Kidney (tissue), 14 donors: ENCODE measurements around the gene AK3. TPM values are rescaled to one million over a fixed set of nuclear protein-coding genes. Genes with fewer than 3 reads are reported as not detected.

Source experiments
- DNase-seq, 5 donors: peaks; one replicate each; pipeline ENCODE4 v3.0.0-alpha.2; 2013 to 2020
- FAIRE-seq: peaks from 2 replicates; lab custom pipeline; 2012; peaks lifted over from hg19 to GRCh38; lab: Jason Lieb, UNC
- H3K27ac ChIP-seq, 2 donors: one replicate each; pipeline ENCODE4 v1.7.0; 2013; ENCODE audit warnings: low read depth in 2 of 2, low read length in 2 of 2, inconsistent platforms in 1 of 2
- H3K27me3 ChIP-seq: one replicate; pipeline ENCODE4 v1.7.1; 2013; ENCODE audit warnings: low read length, inconsistent platforms; ENCODE audit not compliant: control insufficient read depth, insufficient read depth
- H3K36me3 ChIP-seq, 3 donors: one replicate each; pipeline versions ENCODE4 v1.7.0 to v1.7.1; 2013; ENCODE audit warnings: low read length in 3 of 3, control low read depth in 1 of 3, inconsistent platforms in 1 of 3; ENCODE audit not compliant: insufficient read depth in 3 of 3, control insufficient read depth in 2 of 3
- H3K4me1 ChIP-seq, 3 donors: one replicate each; pipeline versions ENCODE4 v1.7.0 to v1.7.1; 2013; ENCODE audit warnings: low read length in 3 of 3, inconsistent platforms in 1 of 3, low read depth in 1 of 3; ENCODE audit not compliant: control insufficient read depth in 2 of 3, insufficient read depth in 2 of 3
- H3K4me3 ChIP-seq, 3 donors: one replicate each; pipeline versions ENCODE4 v1.7.0 to v1.8.1; 2013; ENCODE audit warnings: low read length in 3 of 3, control low read depth in 1 of 3, inconsistent platforms in 1 of 3
- H3K9ac ChIP-seq, 3 donors: one replicate each; pipeline versions ENCODE4 v1.7.0 to v1.7.1; 2013; ENCODE audit warnings: low read length in 3 of 3, control low read depth in 1 of 3, inconsistent platforms in 1 of 3
- H3K9me3 ChIP-seq, 3 donors: one replicate each; pipeline versions ENCODE4 v1.7.0 to v1.7.1; 2013; ENCODE audit warnings: low read length in 3 of 3, control low read depth in 1 of 3, inconsistent platforms in 1 of 3; ENCODE audit not compliant: control insufficient read depth in 2 of 3, insufficient read depth in 1 of 3
- intact Hi-C: fragments of 100-400 bp; cut with DNase I; formaldehyde crosslinking; loops from one replicate; pipeline ENCODE4 v1.11.1; 2022
- polyA plus RNA-seq: library from polyadenylated mRNA; stranded (reverse); fragments of 350-450 nt; fragmentation: Illumina TruSeq; extraction: RNeasy Lipid Tissue Mini Kit (QIAGEN cat#74804); gene quantifications from one replicate; pipeline ENCODE4 v1.2.3, GENCODE V29; 2014; ENCODE audit warnings: low read depth, low replicate concordance; ENCODE audit not compliant: insufficient read depth
- total RNA-seq: library from RNA; stranded (reverse); fragmentation: NEBNext Ultra II Directional; extraction: Animal tissue kit (Norgen Biotek cat#: 25700); gene quantifications from one replicate; pipeline ENCODE4 v1.2.1, GENCODE V29; 2021
- TF ChIP-seq, protein P1 (sequence below): IDR thresholded peaks from 3 replicates; pipeline ENCODE4 v1.5.1; 2012; ENCODE audit warnings: mild to moderate bottlenecking, moderate library complexity, borderline replicate concordance; ENCODE audit not compliant: insufficient read depth; ENCODE audit errors: extremely low read depth
- donor health status: control.
- donor health status: control.
- donor health status: control.
- donor health status: control.
- donor health status: control.
- donor health status: DM: yes; HTN: yes; CAD: no.
- donor health status: Normal renal cell carcinoma (clear cell type).

The AK3 gene
- total and polyA plus RNA-seq, 2 donors from 2014 or later = 70.9 to 93.5 TPM

DNA sequence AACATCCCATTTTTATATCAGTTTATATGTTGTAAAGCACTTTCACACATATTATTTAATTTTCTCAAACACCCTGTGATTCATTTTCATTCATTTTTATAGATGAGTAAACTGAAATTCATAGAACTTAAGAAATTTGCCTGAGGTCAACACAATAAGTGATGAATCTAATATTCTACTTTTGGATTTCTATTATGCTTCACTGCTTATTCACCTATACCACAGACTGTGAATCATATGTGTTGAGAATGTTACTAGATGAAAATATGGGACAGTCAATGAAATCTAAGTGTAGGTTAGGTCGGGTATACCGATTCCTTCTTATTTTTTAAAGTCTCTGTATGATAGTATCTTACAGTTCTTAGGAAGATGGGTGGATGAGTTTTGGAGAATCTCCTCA is 36.9 kb downstream of the AK3 start:
- no peak overlapping the region for H3K27ac ChIP-seq
- no peak overlapping the region for H3K4me3 ChIP-seq
- intact Hi-C loops = no loop called here
- H3K9ac ChIP-seq = no peak overlapping the region
- no peaks in the 10 kb centered on the region for H3K9me3 ChIP-seq
- no peaks in the 10 kb centered on the region for H3K27me3 ChIP-seq
- TF ChIP-seq, protein P1, sequence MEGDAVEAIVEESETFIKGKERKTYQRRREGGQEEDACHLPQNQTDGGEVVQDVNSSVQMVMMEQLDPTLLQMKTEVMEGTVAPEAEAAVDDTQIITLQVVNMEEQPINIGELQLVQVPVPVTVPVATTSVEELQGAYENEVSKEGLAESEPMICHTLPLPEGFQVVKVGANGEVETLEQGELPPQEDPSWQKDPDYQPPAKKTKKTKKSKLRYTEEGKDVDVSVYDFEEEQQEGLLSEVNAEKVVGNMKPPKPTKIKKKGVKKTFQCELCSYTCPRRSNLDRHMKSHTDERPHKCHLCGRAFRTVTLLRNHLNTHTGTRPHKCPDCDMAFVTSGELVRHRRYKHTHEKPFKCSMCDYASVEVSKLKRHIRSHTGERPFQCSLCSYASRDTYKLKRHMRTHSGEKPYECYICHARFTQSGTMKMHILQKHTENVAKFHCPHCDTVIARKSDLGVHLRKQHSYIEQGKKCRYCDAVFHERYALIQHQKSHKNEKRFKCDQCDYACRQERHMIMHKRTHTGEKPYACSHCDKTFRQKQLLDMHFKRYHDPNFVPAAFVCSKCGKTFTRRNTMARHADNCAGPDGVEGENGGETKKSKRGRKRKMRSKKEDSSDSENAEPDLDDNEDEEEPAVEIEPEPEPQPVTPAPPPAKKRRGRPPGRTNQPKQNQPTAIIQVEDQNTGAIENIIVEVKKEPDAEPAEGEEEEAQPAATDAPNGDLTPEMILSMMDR = no peak
- FAIRE-seq (no peak), DNase-seq (no peak)
- H3K4me1 ChIP-seq = no peaks in the 10 kb centered on the region
- peaks cover 4 to 14% (median 7%) of the 10 kb centered on the region in 3 donors for H3K36me3 ChIP-seq

DNA sequence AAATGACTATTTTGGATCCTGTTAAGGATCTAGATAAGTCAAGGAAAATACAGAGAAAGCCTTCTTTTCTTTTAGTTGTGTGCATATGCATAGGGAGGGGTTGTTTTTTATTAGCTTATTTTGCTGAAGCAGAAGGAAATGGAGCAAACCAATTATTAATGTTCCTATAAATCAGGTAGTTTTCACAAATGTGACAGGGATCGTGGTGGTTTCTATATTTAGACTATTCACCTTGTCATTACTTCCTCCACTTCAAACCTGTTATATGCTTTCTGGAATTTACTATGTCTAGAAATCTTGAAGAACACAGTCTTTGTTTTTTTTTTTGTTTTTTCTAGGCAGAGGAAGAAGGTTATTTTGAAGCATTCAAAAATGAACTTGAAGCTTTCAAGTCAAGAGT is 39.5 kb downstream of the AK3 start:
- peaks cover 4 to 31% (median 5%) of the 10 kb centered on the region in 3 donors for H3K36me3 ChIP-seq
- H3K27ac ChIP-seq = no peak overlapping the region
- no peak for DNase-seq
- H3K9me3 ChIP-seq = no peaks in the 10 kb centered on the region
- no peak overlapping the region for H3K9ac ChIP-seq
- no peak overlapping the region for H3K4me3 ChIP-seq
- TF ChIP-seq, protein P1 = no peak
- H3K27me3 ChIP-seq = no peaks in the 10 kb centered on the region
- no peak for FAIRE-seq
- intact Hi-C loops = no loop called here
- no peaks in the 10 kb centered on the region for H3K4me1 ChIP-seq

DNA sequence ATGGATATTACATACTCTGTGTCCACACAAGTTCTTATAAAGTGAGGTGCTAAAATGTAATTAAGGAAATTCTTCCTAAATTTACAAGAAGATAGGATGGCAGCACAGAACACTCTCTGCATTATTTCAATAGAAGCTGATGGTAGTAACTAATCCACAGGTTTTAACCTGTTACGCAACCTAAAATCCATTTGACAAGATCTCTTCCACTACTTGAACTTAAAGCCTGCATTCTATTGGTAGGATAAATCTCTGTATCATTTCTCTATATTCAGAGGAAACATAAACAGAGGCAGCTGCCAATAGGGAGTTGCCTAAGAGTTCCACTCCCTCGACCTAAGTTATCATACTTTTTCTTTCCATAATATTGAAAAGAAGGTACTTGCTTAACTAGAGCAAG is 40.1 kb downstream of the AK3 start:
- peaks cover 4 to 31% (median 5%) of the 10 kb centered on the region in 3 donors for H3K36me3 ChIP-seq
- no peak for FAIRE-seq

More for the DNA sequence above, 40.1 kb downstream of the AK3 start:
- no peak for DNase-seq
- no peaks in the 10 kb centered on the region for H3K27me3 ChIP-seq
- no peak overlapping the region for H3K9ac ChIP-seq
- H3K27ac ChIP-seq = no peak overlapping the region
- H3K9me3 ChIP-seq = no peaks in the 10 kb centered on the region
- no peaks in the 10 kb centered on the region for H3K4me1 ChIP-seq
- H3K4me3 ChIP-seq = no peak overlapping the region
- intact Hi-C loops = no loop called here
- TF ChIP-seq, protein P1 = no peak
